GM18511 (cell line): ENCODE measurements around the gene CLASP2.

Source experiments
- ATAC-seq: cut with Tn5 transposase; IDR thresholded peaks from one replicate; pipeline ENCODE4 v1.9.1; 2021; ENCODE audit warnings: mild to moderate bottlenecking, moderate library complexity; ENCODE audit not compliant: unreplicated experiment

The CLASP2 gene

GRCh38 chr3:33547101-33547500 is 171.0 kb downstream of the CLASP2 start:
- no peak for ATAC-seq

GRCh38 chr3:33544126-33544525 is 173.9 kb downstream of the CLASP2 start:
- no peak for ATAC-seq

GRCh38 chr3:33543601-33544000 is 174.5 kb downstream of the CLASP2 start:
- ATAC-seq = no peak

DNA sequence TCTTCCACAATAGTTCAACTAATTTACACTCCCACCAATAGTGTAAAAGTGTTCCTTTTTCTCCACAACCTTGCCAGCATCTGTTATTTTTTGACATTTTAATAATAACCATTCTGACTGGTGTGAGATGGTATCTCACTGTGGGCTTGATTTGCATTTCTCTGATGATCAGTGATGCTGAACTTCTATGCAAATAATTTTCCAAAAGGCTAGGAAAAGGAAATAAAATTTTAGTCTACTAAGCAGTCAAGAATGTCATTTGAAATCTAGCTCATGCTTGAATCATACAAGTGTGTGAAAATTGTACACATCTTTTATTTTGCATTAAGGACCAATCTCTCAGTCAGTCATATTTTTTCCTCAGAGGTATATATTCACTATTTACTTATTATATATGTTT is 176.1 kb downstream of the CLASP2 start:
- ATAC-seq = no peak

DNA sequence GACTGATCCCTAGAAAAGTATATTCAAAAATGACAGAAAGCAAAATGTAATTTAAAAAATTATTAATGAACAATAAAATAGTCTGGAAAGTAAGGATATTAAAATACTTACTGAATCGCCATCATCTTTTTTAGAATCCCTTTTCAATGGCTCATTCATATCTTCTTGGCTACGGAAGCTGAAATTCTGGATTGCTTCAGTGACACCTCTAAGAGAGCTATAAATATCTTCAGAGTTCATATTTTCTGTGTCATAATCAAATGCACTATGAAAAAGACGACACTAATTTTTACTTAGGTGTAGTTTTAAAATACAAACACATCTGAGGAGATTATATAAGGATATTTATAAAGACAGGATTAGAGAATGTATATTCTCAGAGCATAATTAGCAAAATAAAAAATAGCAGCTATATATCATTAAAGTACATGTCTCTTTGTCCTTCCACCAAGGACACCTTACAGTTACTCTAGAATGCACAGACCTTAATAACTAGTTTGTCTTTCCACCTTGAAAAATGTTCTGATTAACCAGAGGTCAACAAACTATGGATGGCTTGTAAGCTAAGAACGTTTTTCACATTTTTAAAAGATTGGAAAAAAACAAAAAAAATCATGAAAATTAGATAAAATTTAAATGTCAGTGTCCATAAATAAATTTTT is 179.2 kb downstream of the CLASP2 start:
- no peak for ATAC-seq

GRCh38 chr3:33537133-33537532 is 180.9 kb downstream of the CLASP2 start:
- no peak for ATAC-seq

DNA sequence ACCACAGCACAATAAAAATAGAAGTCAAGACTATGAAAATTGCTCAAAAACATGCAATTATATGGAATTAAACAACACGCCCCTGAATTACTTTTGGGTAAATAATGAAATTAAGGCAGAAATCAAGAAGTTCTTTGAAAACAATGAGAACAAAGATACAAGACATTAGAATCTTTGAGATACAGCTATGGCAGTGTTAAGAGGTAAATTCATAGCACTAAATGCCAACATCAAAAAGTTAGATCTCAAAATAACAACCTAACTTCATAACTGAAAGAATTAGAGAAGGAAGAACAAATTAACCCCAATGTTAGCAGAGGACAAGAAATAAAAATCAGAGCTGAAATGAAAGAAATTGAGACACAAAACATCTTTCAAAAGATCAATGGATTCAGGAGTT is 191.3 kb downstream of the CLASP2 start:
- no peak for ATAC-seq

DNA sequence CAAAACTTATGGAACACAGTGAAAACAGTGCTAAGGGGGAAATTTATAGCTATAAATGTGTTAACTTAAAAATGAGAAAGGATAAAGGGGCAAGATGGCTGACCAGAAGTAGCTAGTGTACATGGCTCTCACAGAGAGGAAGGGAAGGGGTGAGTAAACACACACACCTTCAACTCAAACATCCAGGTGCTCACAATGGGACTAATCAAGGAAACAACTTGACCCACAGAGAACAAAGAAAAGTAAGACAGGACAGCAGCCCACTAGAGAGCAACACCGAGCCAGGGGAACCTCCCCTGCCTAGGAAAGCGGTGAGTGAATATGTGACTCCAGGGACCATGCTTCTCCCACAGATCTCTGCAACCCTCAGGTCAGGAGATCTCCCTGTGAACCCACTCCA is 192.8 kb downstream of the CLASP2 start:
- ATAC-seq = no peak

- no peak for ATAC-seq
Observed at GRCh38 chr3:33523093-33523667, 194.9 kb downstream of the CLASP2 start.

GRCh38 chr3:33521736-33522135 is 196.3 kb downstream of the CLASP2 start:
- no peak for ATAC-seq

GRCh38 chr3:33513262-33513863 is 204.7 kb downstream of the CLASP2 start:
- no peak for ATAC-seq

DNA sequence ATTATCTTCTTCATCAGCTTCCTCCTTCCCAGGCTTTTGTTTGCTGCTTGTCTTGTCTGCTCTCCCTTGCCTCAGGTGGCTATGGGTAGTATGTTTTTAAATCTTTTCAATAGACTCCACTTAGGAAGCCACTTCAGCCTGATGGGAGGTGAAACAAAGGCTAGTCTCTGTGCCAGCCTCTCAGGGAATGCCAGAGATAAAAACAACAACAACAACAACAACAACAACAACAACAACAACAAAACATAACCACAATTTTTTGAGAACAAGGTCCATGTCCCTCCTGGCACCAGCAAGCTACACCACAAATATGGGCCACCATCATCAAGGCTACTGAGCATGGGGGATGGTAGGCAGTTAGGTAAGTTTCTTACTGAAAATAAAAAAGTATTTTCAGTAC is 213.0 kb downstream of the CLASP2 start:
- ATAC-seq = no peak

DNA sequence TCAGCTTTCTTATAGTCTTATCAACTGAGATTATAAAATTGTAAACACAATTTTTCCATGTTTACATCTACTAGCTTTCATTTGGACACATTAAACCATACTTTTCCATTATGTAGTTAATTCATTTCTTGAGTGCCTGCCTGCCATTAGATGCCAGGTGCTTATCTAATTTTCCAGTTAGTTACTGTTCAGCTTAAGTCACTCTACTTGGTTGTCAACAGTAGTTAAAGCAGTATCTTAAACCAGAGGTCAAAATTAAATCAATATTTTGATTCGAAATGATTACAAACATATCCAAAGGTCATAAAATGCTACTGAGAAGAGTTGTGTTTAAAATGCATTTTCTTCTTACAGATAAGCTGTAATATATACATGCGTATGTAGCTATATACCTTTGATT is 221.6 kb downstream of the CLASP2 start:
- ATAC-seq = no peak

DNA sequence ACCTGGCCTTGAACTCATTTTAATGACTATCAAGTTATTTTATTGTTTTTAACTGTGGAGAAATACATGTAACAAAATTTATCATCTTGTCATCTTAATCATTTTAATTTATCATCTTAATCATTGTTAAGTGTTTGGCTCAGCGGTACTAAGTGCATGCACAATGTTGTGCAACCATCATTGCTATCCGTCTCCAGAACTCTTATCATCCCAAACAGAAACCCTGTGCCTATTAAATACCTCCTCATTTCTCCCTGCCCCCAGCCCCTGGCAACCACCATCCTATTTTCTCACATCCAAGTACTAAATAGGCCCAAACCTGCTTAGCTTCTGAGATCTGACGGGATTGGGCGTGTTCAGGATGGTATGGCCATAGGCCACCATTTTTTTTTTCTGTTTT is 226.3 kb downstream of the CLASP2 start:
- no peak for ATAC-seq

- no peak for ATAC-seq
Observed at GRCh38 chr3:33490641-33491241, 227.3 kb downstream of the CLASP2 start.

DNA sequence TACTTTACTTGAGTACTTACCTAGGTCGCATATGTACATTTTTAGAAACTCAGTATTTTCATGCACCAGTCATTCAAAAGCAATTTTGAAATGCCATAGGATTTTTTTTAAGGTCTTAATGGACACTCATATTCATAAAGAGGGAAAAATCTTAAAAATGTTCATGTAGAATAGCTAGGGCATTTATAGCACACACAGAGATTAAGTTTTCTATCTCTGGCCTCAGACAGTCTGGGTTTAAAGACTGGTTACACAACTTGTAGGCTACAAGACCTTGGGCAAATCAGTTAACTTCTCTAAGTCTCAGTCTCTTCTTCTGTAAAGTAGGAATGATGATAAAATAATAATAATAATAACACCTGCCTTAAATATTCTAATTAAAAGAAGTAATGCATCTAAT is 229.4 kb downstream of the CLASP2 start:
- ATAC-seq = no peak

DNA sequence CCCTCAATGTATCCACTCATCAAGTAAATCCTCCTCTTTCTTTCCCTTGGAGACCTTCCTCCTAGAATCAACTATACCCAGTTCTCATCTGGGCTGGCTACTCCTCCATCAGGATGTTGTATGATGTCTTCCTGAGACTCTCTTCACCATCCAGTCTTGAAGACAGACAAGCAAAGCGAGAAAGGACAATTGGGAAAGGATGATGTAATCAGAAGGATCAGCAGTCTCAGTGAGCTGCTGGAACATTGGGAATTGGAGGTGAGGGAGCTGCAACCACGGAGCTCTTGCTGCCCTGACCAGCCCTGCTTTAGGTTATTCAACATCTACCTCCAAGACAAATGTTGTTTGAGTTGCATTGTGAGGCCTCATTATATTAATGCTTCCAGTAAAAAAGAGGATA is 229.8 kb downstream of the CLASP2 start:
- ATAC-seq = no peak

GRCh38 chr3:33482111-33482521 is 235.9 kb downstream of the CLASP2 start:
- ATAC-seq = no peak

GRCh38 chr3:33474896-33475295 is 243.2 kb downstream of the CLASP2 start:
- ATAC-seq = no peak

DNA sequence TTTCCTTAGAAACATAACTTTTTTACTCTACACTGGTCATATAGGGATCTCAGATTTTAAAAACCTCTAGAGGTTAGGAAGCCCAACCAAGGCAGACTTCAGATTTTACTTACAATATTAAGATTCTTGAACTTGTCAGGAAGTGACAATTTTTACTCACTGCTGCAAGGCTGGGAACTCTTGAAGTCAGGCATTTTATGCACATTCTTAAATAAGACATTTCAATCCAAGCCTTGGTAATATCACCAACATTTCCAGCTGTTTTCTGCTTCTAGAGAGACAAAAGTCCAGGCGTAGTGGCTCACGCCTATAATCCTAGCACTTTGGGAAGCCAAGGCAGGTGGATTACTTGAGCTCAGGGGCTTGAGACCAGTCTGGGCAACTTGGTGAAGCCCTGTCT is 244.2 kb downstream of the CLASP2 start:
- ATAC-seq = no peak

DNA sequence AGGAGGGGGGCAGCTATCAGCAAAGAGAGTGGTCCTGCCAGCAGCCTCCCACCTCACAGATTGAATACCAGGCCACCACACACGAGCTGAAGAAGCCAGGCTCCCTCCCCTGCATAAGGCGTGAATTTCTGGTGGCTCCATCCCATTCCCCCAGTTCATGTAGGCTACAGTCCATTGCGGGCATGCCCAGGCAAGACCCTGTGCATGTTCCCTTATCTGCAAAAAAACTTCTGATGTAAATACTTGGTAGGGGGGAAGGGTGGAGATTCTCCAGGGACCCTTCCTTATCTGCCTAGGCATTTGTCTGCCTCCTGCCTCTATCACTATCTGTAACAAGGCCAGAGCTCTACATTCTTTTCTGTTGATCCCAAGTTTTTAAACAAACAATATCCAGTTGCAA is 250.3 kb downstream of the CLASP2 start:
- no peak for ATAC-seq

DNA sequence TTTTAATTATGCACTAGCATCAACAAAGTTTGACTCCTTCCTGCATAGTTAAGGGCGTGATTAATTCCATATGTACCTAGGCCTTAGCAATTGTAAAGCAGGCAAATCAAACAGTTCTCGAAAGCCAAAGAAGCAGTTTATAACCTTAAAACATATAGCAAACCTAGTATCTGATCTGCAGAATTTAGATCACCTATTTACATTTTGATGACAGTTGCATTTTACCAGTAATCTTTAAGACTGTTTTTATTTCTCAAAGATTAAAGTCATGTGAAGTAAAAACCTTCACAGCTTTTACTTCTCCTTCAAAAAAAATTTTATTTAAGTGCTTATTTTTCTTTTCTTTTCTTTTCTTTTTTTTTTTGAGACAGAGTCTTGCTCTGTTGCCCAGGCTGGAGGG is 257.0 kb downstream of the CLASP2 start:
- no peak for ATAC-seq
